ENCODE data around the gene SORCS2.

The SORCS2 gene

GRCh38 chr4:7333024-7333780, 140.9 kb downstream of the SORCS2 start:
- Histone ChIP-seq H3K4me3 (ENCODE audit: low read depth, low read length) (no peak overlapping the region), H3K9me3 (ENCODE audit: control insufficient read depth, insufficient read depth, low read length) (no peaks in the 10 kb centered on the region), H3K27me3 (ENCODE audit: control insufficient read depth, insufficient read depth, low read length) (no peaks in the 10 kb centered on the region)

GRCh38 chr4:7333801-7334421, 141.6 kb downstream of the SORCS2 start:
- H3K9me3 ChIP-seq (ENCODE audit: control insufficient read depth, insufficient read depth, low read length): no peaks in the 10 kb centered on the region
- no peaks in the 10 kb centered on the region for H3K4me1 ChIP-seq (ENCODE audit: control insufficient read depth, insufficient read depth, low read length)
- H3K36me3 ChIP-seq (ENCODE audit: control insufficient read depth, insufficient read depth, low read length): no peaks in the 10 kb centered on the region
- H3K9ac ChIP-seq (ENCODE audit: low read depth, low read length): no peak overlapping the region
- H3K27me3 ChIP-seq (ENCODE audit: control insufficient read depth, insufficient read depth, low read length): no peaks in the 10 kb centered on the region
- H3K4me3 ChIP-seq (ENCODE audit: low read depth, low read length): no peak overlapping the region

More at GRCh38 chr4:7333024-7333780, 140.9 kb downstream of the SORCS2 start:
- Histone ChIP-seq H3K9ac (ENCODE audit: low read depth, low read length) (no peak overlapping the region), H3K4me1 (ENCODE audit: control insufficient read depth, insufficient read depth, low read length) (no peaks in the 10 kb centered on the region), H3K36me3 (ENCODE audit: control insufficient read depth, insufficient read depth, low read length) (no peaks in the 10 kb centered on the region)

GRCh38 chr4:7334521-7335275, 142.4 kb downstream of the SORCS2 start:
- no peaks in the 10 kb centered on the region for H3K27me3 ChIP-seq (ENCODE audit: control insufficient read depth, insufficient read depth, low read length)
- no peaks in the 10 kb centered on the region for H3K4me1 ChIP-seq (ENCODE audit: control insufficient read depth, insufficient read depth, low read length)
- no peaks in the 10 kb centered on the region for H3K9me3 ChIP-seq (ENCODE audit: control insufficient read depth, insufficient read depth, low read length)
- H3K4me3 ChIP-seq (ENCODE audit: low read depth, low read length): no peak overlapping the region
- H3K9ac ChIP-seq (ENCODE audit: low read depth, low read length): no peak overlapping the region
- no peaks in the 10 kb centered on the region for H3K36me3 ChIP-seq (ENCODE audit: control insufficient read depth, insufficient read depth, low read length)

GRCh38 chr4:7335344-7336066, 143.2 kb downstream of the SORCS2 start:
- Histone ChIP-seq H3K4me3 (ENCODE audit: low read depth, low read length) (no peak overlapping the region), H3K4me1 (ENCODE audit: control insufficient read depth, insufficient read depth, low read length) (no peaks in the 10 kb centered on the region), H3K27me3 (ENCODE audit: control insufficient read depth, insufficient read depth, low read length) (no peaks in the 10 kb centered on the region), H3K9me3 (ENCODE audit: control insufficient read depth, insufficient read depth, low read length) (no peaks in the 10 kb centered on the region), H3K9ac (ENCODE audit: low read depth, low read length) (no peak overlapping the region), H3K36me3 (ENCODE audit: control insufficient read depth, insufficient read depth, low read length) (no peaks in the 10 kb centered on the region)

GRCh38 chr4:7336067-7336569, 143.8 kb downstream of the SORCS2 start:
- Histone ChIP-seq H3K27me3 (ENCODE audit: control insufficient read depth, insufficient read depth, low read length) (no peaks in the 10 kb centered on the region), H3K9ac (ENCODE audit: low read depth, low read length) (no peak overlapping the region), H3K36me3 (ENCODE audit: control insufficient read depth, insufficient read depth, low read length) (no peaks in the 10 kb centered on the region), H3K9me3 (ENCODE audit: control insufficient read depth, insufficient read depth, low read length) (no peaks in the 10 kb centered on the region), H3K4me1 (ENCODE audit: control insufficient read depth, insufficient read depth, low read length) (no peaks in the 10 kb centered on the region), H3K4me3 (ENCODE audit: low read depth, low read length) (no peak overlapping the region)

GRCh38 chr4:7336732-7337131, 144.4 kb downstream of the SORCS2 start:
- Histone ChIP-seq H3K4me1 (ENCODE audit: control insufficient read depth, insufficient read depth, low read length) (no peaks in the 10 kb centered on the region), H3K4me3 (ENCODE audit: low read depth, low read length) (no peak overlapping the region), H3K36me3 (ENCODE audit: control insufficient read depth, insufficient read depth, low read length) (no peaks in the 10 kb centered on the region), H3K9me3 (ENCODE audit: control insufficient read depth, insufficient read depth, low read length) (no peaks in the 10 kb centered on the region), H3K9ac (ENCODE audit: low read depth, low read length) (no peak overlapping the region), H3K27me3 (ENCODE audit: control insufficient read depth, insufficient read depth, low read length) (no peaks in the 10 kb centered on the region)

GRCh38 chr4:7337196-7338058, 145.1 kb downstream of the SORCS2 start:
- H3K4me1 ChIP-seq (ENCODE audit: control insufficient read depth, insufficient read depth, low read length): no peaks in the 10 kb centered on the region
- H3K36me3 ChIP-seq (ENCODE audit: control insufficient read depth, insufficient read depth, low read length): no peaks in the 10 kb centered on the region
- H3K4me3 ChIP-seq (ENCODE audit: low read depth, low read length): no peak overlapping the region
- no peak overlapping the region for H3K9ac ChIP-seq (ENCODE audit: low read depth, low read length)
- H3K9me3 ChIP-seq (ENCODE audit: control insufficient read depth, insufficient read depth, low read length): no peaks in the 10 kb centered on the region
- no peaks in the 10 kb centered on the region for H3K27me3 ChIP-seq (ENCODE audit: control insufficient read depth, insufficient read depth, low read length)

GRCh38 chr4:7338059-7338452, 145.7 kb downstream of the SORCS2 start:
- Histone ChIP-seq H3K9me3 (ENCODE audit: control insufficient read depth, insufficient read depth, low read length) (no peaks in the 10 kb centered on the region), H3K9ac (ENCODE audit: low read depth, low read length) (no peak overlapping the region), H3K27me3 (ENCODE audit: control insufficient read depth, insufficient read depth, low read length) (no peaks in the 10 kb centered on the region), H3K36me3 (ENCODE audit: control insufficient read depth, insufficient read depth, low read length) (no peaks in the 10 kb centered on the region), H3K4me3 (ENCODE audit: low read depth, low read length) (no peak overlapping the region), H3K4me1 (ENCODE audit: control insufficient read depth, insufficient read depth, low read length) (no peaks in the 10 kb centered on the region)

- Histone ChIP-seq H3K36me3 (ENCODE audit: control insufficient read depth, insufficient read depth, low read length) (no peaks in the 10 kb centered on the region), H3K4me3 (ENCODE audit: low read depth, low read length) (no peak overlapping the region), H3K9me3 (ENCODE audit: control insufficient read depth, insufficient read depth, low read length) (no peaks in the 10 kb centered on the region), H3K27me3 (ENCODE audit: control insufficient read depth, insufficient read depth, low read length) (no peaks in the 10 kb centered on the region), H3K4me1 (ENCODE audit: control insufficient read depth, insufficient read depth, low read length) (no peaks in the 10 kb centered on the region), H3K9ac (ENCODE audit: low read depth, low read length) (no peak overlapping the region)
These were observed 146.7 kb downstream of the SORCS2 start for GRCh38 chr4:7338876-7339623.

GRCh38 chr4:7339751-7340552, 147.6 kb downstream of the SORCS2 start:
- Histone ChIP-seq H3K4me1 (ENCODE audit: control insufficient read depth, insufficient read depth, low read length) (no peaks in the 10 kb centered on the region), H3K9me3 (ENCODE audit: control insufficient read depth, insufficient read depth, low read length) (no peaks in the 10 kb centered on the region), H3K9ac (ENCODE audit: low read depth, low read length) (no peak overlapping the region), H3K27me3 (ENCODE audit: control insufficient read depth, insufficient read depth, low read length) (no peaks in the 10 kb centered on the region), H3K4me3 (ENCODE audit: low read depth, low read length) (no peak overlapping the region), H3K36me3 (ENCODE audit: control insufficient read depth, insufficient read depth, low read length) (no peaks in the 10 kb centered on the region)

All from iPS-15b (cell line).